Femur (tissue), 1 donor: Measurements from ENCODE around the gene C2orf80.
"Not testable (repeated sequence)": the region's sequence is repeated elsewhere in the genome, so short reads cannot be mapped to it uniquely, and the experiment has no call there.

Experiments used
- DNase-seq: peaks from one replicate; pipeline ENCODE4 v3.0.0-alpha.2; 2017

C2orf80 gene

GRCh38 chr2:208130712-208131110 is 59.1 kb downstream of the C2orf80 start:
- DNase-seq = no peak

GRCh38 chr2:208129744-208130711 is 59.8 kb downstream of the C2orf80 start, which contains the start of gene CRYGC:
Gene CRYGC, minus strand, starts transcription at chr2:208129828. Its CDS starts 36 bp downstream, at chr2:208129792.
- DNase-seq = no peak

GRCh38 chr2:208128136-208128535 is 61.7 kb downstream of the C2orf80 start:
- DNase-seq = no peak

- no peak for DNase-seq
Measured at GRCh38 chr2:208127090-208127489, 62.7 kb downstream of the C2orf80 start.

- no peak for DNase-seq
Measured at GRCh38 chr2:208125251-208125650, 64.6 kb downstream of the C2orf80 start.

- not testable (repeated sequence) for DNase-seq
Measured at GRCh38 chr2:208124013-208124715, 65.7 kb downstream of the C2orf80 start, which contains the start of gene CRYGD. Gene CRYGD, minus strand, starts transcription at chr2:208124524. Its CDS starts 51 bp downstream, at chr2:208124473.

GRCh38 chr2:208122248-208122647 is 67.6 kb downstream of the C2orf80 start:
- DNase-seq = no peak

GRCh38 chr2:208118918-208119317 is 70.9 kb downstream of the C2orf80 start:
- no peak for DNase-seq

- DNase-seq = not testable (repeated sequence)
Measured at GRCh38 chr2:208117390-208117789, 72.4 kb downstream of the C2orf80 start.
